ENCODE results near the gene FBXL3. TPM values are rescaled to one million over a fixed set of nuclear protein-coding genes. Genes with fewer than 3 reads are reported as not detected.
A peak's percentile ranks its signal among the peaks of the same experiment; 100 is the strongest.

FBXL3 gene
- total and polyA plus RNA-seq, 2 donors (not counting 1 experiment from before 2014, with no cell fraction given) = 20.5 to 78.0 TPM

DNA sequence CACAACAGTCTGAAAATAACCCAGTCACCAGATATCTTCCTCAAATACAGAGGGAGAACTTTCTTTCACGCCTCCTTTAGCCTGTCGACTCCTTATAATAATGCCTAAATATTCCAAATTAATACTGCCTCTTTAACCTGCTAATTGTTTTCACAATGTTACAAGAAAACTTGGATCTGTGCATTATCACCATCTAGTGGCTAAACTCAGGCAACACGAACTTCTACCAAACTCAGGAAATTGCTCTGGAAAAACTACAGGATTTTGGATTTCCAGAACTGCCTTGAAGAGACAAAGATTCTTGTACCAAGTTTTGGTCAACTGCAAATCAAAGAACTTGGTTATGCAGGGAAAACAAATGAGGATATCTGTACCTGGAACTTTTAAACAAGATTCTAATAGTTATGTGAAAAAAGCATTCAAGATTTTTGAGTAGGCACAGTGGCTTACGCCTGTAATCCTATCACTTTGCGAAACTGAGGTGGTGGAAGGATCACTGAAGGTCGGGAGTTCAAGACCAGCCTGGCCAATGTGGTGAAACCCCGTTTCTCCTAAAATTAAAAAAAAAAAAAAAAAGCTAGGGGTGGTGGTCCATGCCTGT, 24.3 kb downstream of the FBXL3 start:
- TF ChIP-seq EZH2 (IDR thresholded peaks at IDR 0.05; ENCODE audit: borderline replicate concordance, insufficient read depth, low read depth, low read length, poor library complexity, severe bottlenecking) (no peak), CTCF (IDR thresholded peaks at IDR 0.05) (peak; percentile 60)
- Histone ChIP-seq H3K79me2 (ENCODE audit: control insufficient read depth, insufficient read depth, low read length) (peaks cover 5% of the 10 kb centered on the region), H3K27ac (ENCODE audit: low read length in 2 of 2) (peak overlapping the region in 1 of 2 donors; percentile 64), H3K4me2 (replicated peaks; ENCODE audit: low read depth, low read length, poor library complexity, severe bottlenecking) (no peak overlapping the region), H4K20me1 (ENCODE audit: control insufficient read depth, insufficient read depth, low read length, poor library complexity, severe bottlenecking) (no peaks in the 10 kb centered on the region), H3K4me1 (ENCODE audit: control insufficient read depth in 2 of 2, insufficient read depth in 2 of 2, low read length in 2 of 2) (peaks cover 0 to 4% of the 10 kb centered on the region in 2 donors), H2AFZ (ENCODE audit: insufficient read depth, low read depth, low read length, poor library complexity, severe bottlenecking) (no peak overlapping the region), H3K4me3 (ENCODE audit: control extremely low read depth in 1 of 5, extremely low read depth in 1 of 5, insufficient read depth in 1 of 5, low read depth in 2 of 5, low read length in 4 of 5) (no peak overlapping the region), H3K9me3 (ENCODE audit: control extremely low read depth in 1 of 3, control insufficient read depth in 2 of 3, insufficient read depth in 1 of 3, low read length in 2 of 3) (no peaks in the 10 kb centered on the region), H3K36me3 (replicated peaks in 1 of 2; ENCODE audit: control extremely low read depth in 1 of 2, control insufficient read depth in 1 of 2, extremely low read depth in 1 of 2, insufficient read depth in 2 of 2, low read length in 1 of 2) (peaks cover 7 to 37% of the 10 kb centered on the region in 2 experiments), H3K9ac (ENCODE audit: low read length) (no peak overlapping the region), H3K27me3 (replicated peaks in 1 of 4; ENCODE audit: control extremely low read depth in 1 of 4, control insufficient read depth in 3 of 4, insufficient read depth in 4 of 4, low read length in 3 of 4) (no peaks in the 10 kb centered on the region)
- ChIA-PET POLR2A (interaction anchor here (0.6 to 1.2 kb wide), 2 partner anchors 10 to 61 kb away, joined by 3 to 9 read pairs; no protein-coding TSS in a partner anchor), CTCF (interaction anchor here (0.6 to 3.6 kb wide), 7 partner anchors 11 to 226 kb away, joined by 3 to 17 read pairs (median 5); partner anchors contain the start of genes CLN5 and FBXL3)
- no peak overlapping the region for H3K27ac Mint-ChIP-seq
- ATAC-seq (ENCODE audit: low read depth) = no peak
- intact Hi-C loops (cut with micrococcal nuclease) = no loop called here
- H3K4me1 Mint-ChIP-seq = peaks cover 26% of the 10 kb centered on the region
- H3K4me3 Mint-ChIP-seq = no peak overlapping the region
- H3K27me3 Mint-ChIP-seq = no peaks in the 10 kb centered on the region
- no peak for DNase-seq
- no peaks in the 10 kb centered on the region for H3K9me3 Mint-ChIP-seq (ENCODE audit: insufficient read depth)
- WGBS (ENCODE audit: insufficient coverage) = 67% methylated on average over 4 of the region's 7 CpGs

DNA sequence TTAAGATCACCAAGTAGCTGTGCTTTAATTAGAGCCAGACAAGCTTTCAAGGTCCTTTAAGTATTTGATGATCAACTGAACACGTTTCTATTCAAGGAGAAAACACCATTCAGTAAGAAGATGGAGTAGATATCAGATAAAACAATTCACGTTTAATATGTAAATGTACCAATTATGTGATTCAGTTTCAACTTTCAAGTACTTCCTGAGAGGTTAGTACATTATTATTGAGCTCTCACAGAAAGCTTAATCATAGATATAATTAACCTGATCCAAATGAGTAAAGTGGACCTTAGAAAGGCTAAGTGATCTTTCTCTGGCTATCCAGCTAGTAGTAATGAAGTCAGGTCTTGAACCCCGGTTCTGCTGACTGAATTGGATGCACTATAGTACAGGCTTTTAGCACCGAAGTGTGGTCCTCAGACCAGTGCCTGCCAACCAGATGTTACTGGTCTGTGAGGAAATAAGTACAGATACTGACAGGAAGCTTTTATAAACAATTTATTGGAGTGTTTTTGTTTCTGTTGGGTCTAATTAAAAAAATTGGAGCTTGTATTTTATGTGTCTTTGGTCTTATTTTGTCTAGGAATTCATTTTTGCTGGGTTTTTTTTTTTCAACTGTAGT, 24.9 kb downstream of the FBXL3 start:
- ChIA-PET CTCF (interaction anchor here (0.7 to 3.6 kb wide), 7 partner anchors 10 to 226 kb away, joined by 3 to 17 read pairs (median 5); partner anchors contain the start of genes CLN5 and FBXL3), POLR2A (interaction anchor here (1.2 kb wide), 2 partner anchors 9 to 24 kb away, joined by 3 to 4 read pairs; no protein-coding TSS in a partner anchor)
- ATAC-seq (ENCODE audit: low read depth) (no peak), DNase-seq (no peak)
- Mint-ChIP-seq H3K4me1 (peaks cover 24% of the 10 kb centered on the region), H3K4me3 (no peak overlapping the region), H3K27me3 (no peaks in the 10 kb centered on the region), H3K9me3 (ENCODE audit: insufficient read depth) (no peaks in the 10 kb centered on the region), H3K27ac (peak overlapping the region; percentile 16)
- no peaks in the 10 kb centered on the region for H3K79me2 ChIP-seq (ENCODE audit: control insufficient read depth, insufficient read depth, low read length)
- H3K9ac ChIP-seq (ENCODE audit: low read length) = no peak overlapping the region
- H2AFZ ChIP-seq (ENCODE audit: insufficient read depth, low read depth, low read length, poor library complexity, severe bottlenecking) = no peak overlapping the region
- intact Hi-C loops (cut with micrococcal nuclease) = no loop called here
- peaks cover 0 to 4% of the 10 kb centered on the region in 2 donors for H3K4me1 ChIP-seq (ENCODE audit: control insufficient read depth in 2 of 2, insufficient read depth in 2 of 2, low read length in 2 of 2)
- H4K20me1 ChIP-seq (ENCODE audit: control insufficient read depth, insufficient read depth, low read length, poor library complexity, severe bottlenecking) = no peaks in the 10 kb centered on the region
- 67% methylated on average over 1 of the region's 4 CpGs for WGBS (ENCODE audit: insufficient coverage)
- TF ChIP-seq CTCF (IDR thresholded peaks at IDR 0.05) (no peak), EZH2 (IDR thresholded peaks at IDR 0.05; ENCODE audit: borderline replicate concordance, insufficient read depth, low read depth, low read length, poor library complexity, severe bottlenecking) (no peak)
- no peaks in the 10 kb centered on the region for H3K27me3 ChIP-seq (replicated peaks in 1 of 4; ENCODE audit: control extremely low read depth in 1 of 4, control insufficient read depth in 3 of 4, insufficient read depth in 4 of 4, low read length in 3 of 4)
- H3K4me2 ChIP-seq (replicated peaks; ENCODE audit: low read depth, low read length, poor library complexity, severe bottlenecking) = no peak overlapping the region
- H3K4me3 ChIP-seq (ENCODE audit: control extremely low read depth in 1 of 5, extremely low read depth in 1 of 5, insufficient read depth in 1 of 5, low read depth in 2 of 5, low read length in 4 of 5) = no peak overlapping the region
- peak overlapping the region in 1 of 2 donors; percentile 64 for H3K27ac ChIP-seq (ENCODE audit: low read length in 2 of 2)
- H3K9me3 ChIP-seq (ENCODE audit: control extremely low read depth in 1 of 3, control insufficient read depth in 2 of 3, insufficient read depth in 1 of 3, low read length in 2 of 3) = no peaks in the 10 kb centered on the region
- H3K36me3 ChIP-seq (replicated peaks in 1 of 2; ENCODE audit: control extremely low read depth in 1 of 2, control insufficient read depth in 1 of 2, extremely low read depth in 1 of 2, insufficient read depth in 2 of 2, low read length in 1 of 2) = peaks cover 7 to 31% of the 10 kb centered on the region in 2 experiments

All from B cell (primary cell).